Measurements from ENCODE around the gene BGLAP. TPM values are rescaled to one million over a fixed set of nuclear protein-coding genes. Genes with fewer than 3 reads are reported as not detected.

The BGLAP gene
- total RNA-seq, 1 donor from 2014 or later: 5.8 TPM

DNA sequence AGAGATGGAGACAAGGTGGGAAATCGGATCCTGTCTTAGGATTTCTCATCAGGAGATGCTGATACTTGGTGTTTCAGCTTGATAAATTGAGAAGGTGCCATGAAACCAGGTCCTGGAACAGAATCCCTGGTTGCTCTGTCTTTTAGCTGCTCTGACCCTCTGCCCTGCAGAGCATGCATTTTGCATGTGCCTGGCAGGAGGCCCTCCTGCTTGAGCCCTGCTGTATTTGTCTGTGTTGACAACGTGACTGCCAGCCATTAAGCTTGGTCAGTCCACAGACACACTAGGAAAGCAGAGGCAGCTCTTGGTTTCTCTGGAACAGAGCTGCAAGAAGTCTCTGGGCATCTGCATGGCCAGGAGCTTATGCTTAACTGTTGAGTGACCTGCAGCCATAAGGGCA, 45.5 kb upstream of the BGLAP start:
- no peak for DNase-seq (ENCODE audit: low spot score, unreplicated experiment)
- H3K27ac Mint-ChIP-seq: no peak overlapping the region
- H3K4me3 Mint-ChIP-seq (ENCODE audit: low read depth): peak overlapping the region; percentile 16
- no peaks in the 10 kb centered on the region for H3K27me3 Mint-ChIP-seq
- TF ChIP-seq, protein P1, sequence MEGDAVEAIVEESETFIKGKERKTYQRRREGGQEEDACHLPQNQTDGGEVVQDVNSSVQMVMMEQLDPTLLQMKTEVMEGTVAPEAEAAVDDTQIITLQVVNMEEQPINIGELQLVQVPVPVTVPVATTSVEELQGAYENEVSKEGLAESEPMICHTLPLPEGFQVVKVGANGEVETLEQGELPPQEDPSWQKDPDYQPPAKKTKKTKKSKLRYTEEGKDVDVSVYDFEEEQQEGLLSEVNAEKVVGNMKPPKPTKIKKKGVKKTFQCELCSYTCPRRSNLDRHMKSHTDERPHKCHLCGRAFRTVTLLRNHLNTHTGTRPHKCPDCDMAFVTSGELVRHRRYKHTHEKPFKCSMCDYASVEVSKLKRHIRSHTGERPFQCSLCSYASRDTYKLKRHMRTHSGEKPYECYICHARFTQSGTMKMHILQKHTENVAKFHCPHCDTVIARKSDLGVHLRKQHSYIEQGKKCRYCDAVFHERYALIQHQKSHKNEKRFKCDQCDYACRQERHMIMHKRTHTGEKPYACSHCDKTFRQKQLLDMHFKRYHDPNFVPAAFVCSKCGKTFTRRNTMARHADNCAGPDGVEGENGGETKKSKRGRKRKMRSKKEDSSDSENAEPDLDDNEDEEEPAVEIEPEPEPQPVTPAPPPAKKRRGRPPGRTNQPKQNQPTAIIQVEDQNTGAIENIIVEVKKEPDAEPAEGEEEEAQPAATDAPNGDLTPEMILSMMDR (IDR thresholded peaks at IDR 0.05; ENCODE audit: unreplicated experiment): no peak
- peaks cover 10% of the 10 kb centered on the region for H3K4me1 Mint-ChIP-seq (ENCODE audit: low read depth)
- peaks cover 5% of the 10 kb centered on the region for H3K36me3 Mint-ChIP-seq (ENCODE audit: insufficient read depth)
- H3K9me3 Mint-ChIP-seq (ENCODE audit: low read depth): no peaks in the 10 kb centered on the region

GRCh38 chr1:156198831-156199349, 43.1 kb upstream of the BGLAP start:
- no peak overlapping the region for H3K4me3 Mint-ChIP-seq (ENCODE audit: low read depth)
- H3K27ac Mint-ChIP-seq: no peak overlapping the region

DNA sequence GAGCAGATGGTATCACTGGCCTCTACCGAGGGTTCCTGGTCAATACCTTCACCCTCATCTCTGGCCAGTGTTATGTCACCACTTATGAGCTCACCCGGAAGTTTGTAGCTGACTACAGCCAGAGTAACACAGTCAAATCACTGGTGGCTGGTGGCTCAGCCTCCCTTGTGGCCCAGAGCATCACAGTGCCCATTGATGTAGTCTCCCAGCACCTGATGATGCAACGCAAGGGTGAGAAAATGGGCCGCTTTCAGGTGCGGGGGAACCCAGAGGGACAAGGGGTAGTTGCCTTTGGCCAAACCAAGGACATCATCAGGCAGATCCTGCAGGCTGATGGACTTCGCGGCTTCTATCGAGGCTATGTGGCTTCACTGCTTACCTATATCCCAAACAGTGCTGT, 41.9 kb upstream of the BGLAP start:
- Mint-ChIP-seq H3K4me3 (ENCODE audit: low read depth) (no peak overlapping the region), H3K9me3 (ENCODE audit: low read depth) (no peaks in the 10 kb centered on the region), H3K4me1 (ENCODE audit: low read depth) (no peaks in the 10 kb centered on the region), H3K36me3 (ENCODE audit: insufficient read depth) (peaks cover 5% of the 10 kb centered on the region), H3K27me3 (no peaks in the 10 kb centered on the region), H3K27ac (no peak overlapping the region)
- DNase-seq (ENCODE audit: low spot score, unreplicated experiment): no peak
- TF ChIP-seq, protein P1 (IDR thresholded peaks at IDR 0.05; ENCODE audit: unreplicated experiment): no peak

More at GRCh38 chr1:156198831-156199349, 43.1 kb upstream of the BGLAP start:
- Mint-ChIP-seq H3K4me1 (ENCODE audit: low read depth) (peaks cover 9% of the 10 kb centered on the region), H3K27me3 (no peaks in the 10 kb centered on the region), H3K9me3 (ENCODE audit: low read depth) (no peaks in the 10 kb centered on the region), H3K36me3 (ENCODE audit: insufficient read depth) (peaks cover 5% of the 10 kb centered on the region)
- TF ChIP-seq, protein P1 (IDR thresholded peaks at IDR 0.05; ENCODE audit: unreplicated experiment): no peak
- no peak for DNase-seq (ENCODE audit: low spot score, unreplicated experiment)

DNA sequence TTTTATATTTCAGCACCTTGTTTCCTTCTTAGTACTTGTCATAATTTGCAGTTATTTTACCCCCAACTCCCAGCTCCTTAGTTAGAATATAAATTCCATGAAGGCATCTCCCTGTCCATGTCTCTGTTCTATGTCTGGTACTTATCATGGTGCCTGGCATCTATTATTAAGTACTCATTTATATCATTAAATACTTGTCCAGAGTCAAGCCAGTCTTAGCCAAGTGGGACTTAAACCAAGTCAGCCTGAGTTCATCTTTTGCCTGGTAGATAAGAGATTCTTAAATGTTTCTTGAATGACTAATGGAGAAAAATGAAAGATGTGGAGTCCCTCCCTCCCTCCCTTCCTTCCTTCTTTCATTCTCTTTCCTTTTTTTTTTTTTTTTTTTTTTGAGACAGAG, 38.7 kb upstream of the BGLAP start:
- H3K27ac Mint-ChIP-seq: no peak overlapping the region
- no peak overlapping the region for H3K4me3 Mint-ChIP-seq (ENCODE audit: low read depth)
- no peak for DNase-seq (ENCODE audit: low spot score, unreplicated experiment)
- H3K4me1 Mint-ChIP-seq (ENCODE audit: low read depth): no peaks in the 10 kb centered on the region
- no peaks in the 10 kb centered on the region for H3K9me3 Mint-ChIP-seq (ENCODE audit: low read depth)
- peaks cover 5% of the 10 kb centered on the region for H3K36me3 Mint-ChIP-seq (ENCODE audit: insufficient read depth)
- no peaks in the 10 kb centered on the region for H3K27me3 Mint-ChIP-seq
- TF ChIP-seq, protein P1 (IDR thresholded peaks at IDR 0.05; ENCODE audit: unreplicated experiment): no peak

DNA sequence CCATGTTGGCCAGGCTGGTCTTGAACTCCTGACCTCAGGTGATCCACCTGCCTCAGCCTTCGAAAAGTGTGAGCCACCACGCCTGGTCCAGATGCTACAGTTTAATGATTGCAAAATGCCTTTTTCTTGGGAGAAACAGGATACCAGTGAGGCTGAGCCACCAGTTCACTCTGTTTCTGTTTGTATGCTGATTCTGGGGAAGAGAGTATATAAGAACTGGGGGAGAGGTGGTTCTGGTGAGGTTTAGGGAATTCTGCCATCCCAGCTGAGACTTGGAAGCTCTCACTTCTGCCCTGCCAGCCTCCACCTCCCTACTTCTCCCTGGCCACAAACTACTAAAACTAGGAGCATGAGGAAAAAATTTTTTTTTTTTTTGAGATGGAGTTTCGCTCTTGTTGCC, 37.3 kb upstream of the BGLAP start:
- peaks cover 3% of the 10 kb centered on the region for H3K36me3 Mint-ChIP-seq (ENCODE audit: insufficient read depth)
- no peaks in the 10 kb centered on the region for H3K9me3 Mint-ChIP-seq (ENCODE audit: low read depth)
- H3K4me3 Mint-ChIP-seq (ENCODE audit: low read depth): no peak overlapping the region
- no peak for DNase-seq (ENCODE audit: low spot score, unreplicated experiment)
- H3K27ac Mint-ChIP-seq: no peak overlapping the region
- TF ChIP-seq, protein P1 (IDR thresholded peaks at IDR 0.05; ENCODE audit: unreplicated experiment): no peak
- H3K4me1 Mint-ChIP-seq (ENCODE audit: low read depth): no peaks in the 10 kb centered on the region
- H3K27me3 Mint-ChIP-seq: no peaks in the 10 kb centered on the region
